SK-N-SH treated with all-trans-retinoic acid at 6 μM for 48 hours (cell line): ENCODE measurements around the gene ARHGAP15.

Source experiments
- BACH2 ChIP-seq: fragments of 250-450 bp; sonication (Bioruptor Pico); IDR thresholded peaks from 2 replicates; pipeline ENCODE4 v1.9.0; 2021; ENCODE audit warnings: mild to moderate bottlenecking, borderline replicate concordance
- CREB5 ChIP-seq: fragments of 250-450 bp; sonication (Bioruptor Pico); IDR thresholded peaks from 2 replicates; pipeline ENCODE4 v1.5.1; 2020; ENCODE audit warnings: low read depth, mild to moderate bottlenecking, moderate library complexity

- no peak for TF ChIP-seq BACH2 (CRISPR knock-in tag)
- no peak for TF ChIP-seq CREB5 (CRISPR knock-in tag)
Observed at GRCh38 chr2:143514413-143514812, 385.2 kb downstream of the ARHGAP15 start.
